ENCODE measurements around the gene IGFBP5.

DNA sequence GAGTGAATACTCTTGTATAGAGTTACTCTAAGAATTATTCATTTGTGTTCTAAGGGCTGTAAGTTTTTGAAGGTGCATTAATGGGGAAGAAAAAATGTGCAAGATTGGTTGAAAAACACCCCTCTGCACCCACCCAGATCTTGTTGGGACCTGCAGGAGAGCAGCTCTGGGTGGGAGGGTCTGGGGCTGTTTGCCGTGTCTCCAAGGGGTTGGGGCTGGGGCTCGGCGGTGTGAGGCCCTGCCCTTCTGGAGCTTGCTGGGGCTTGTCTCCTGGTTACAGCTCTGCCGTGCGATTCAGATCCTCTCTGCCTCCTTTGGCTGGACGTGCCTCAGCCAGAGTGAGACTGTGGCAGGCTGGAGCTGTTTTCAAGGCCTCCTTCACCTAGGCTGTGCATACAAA is 36.1 kb downstream of the IGFBP5 start:
- TF ChIP-seq YY1 (IDR thresholded peaks at IDR 0.05; ENCODE audit: low read depth): no peak
- no peak for TF ChIP-seq TAF1 (IDR thresholded peaks at IDR 0.05; ENCODE audit: low read depth)
